ENCODE measurements around the gene FILIP1L. TPM values are rescaled to one million over a fixed set of nuclear protein-coding genes. Genes with fewer than 3 reads are reported as not detected.
A peak's percentile ranks its signal among the peaks of the same experiment; 100 is the strongest.
"Not testable (repeated sequence)": the region's sequence is repeated elsewhere in the genome, so short reads cannot be mapped to it uniquely, and the experiment has no call there.

Gene FILIP1L
- polyA plus RNA-seq, 1 donor = 42.3 TPM

GRCh38 chr3:99861216-99861615 is 253.1 kb downstream of the FILIP1L start:
- no peak for DNase-seq

- no peak for DNase-seq
Observed at GRCh38 chr3:99859825-99860224, 254.5 kb downstream of the FILIP1L start.

- no peak for DNase-seq
Observed at GRCh38 chr3:99858469-99858868, 255.8 kb downstream of the FILIP1L start.

GRCh38 chr3:99857278-99857677 is 257.0 kb downstream of the FILIP1L start:
- no peak for DNase-seq

GRCh38 chr3:99856437-99857220 is 257.7 kb downstream of the FILIP1L start:
- DNase-seq = no peak

- no peak for DNase-seq
Observed at GRCh38 chr3:99855900-99856299, 258.4 kb downstream of the FILIP1L start.

GRCh38 chr3:99854756-99855298 is 259.5 kb downstream of the FILIP1L start:
- DNase-seq = no peak

GRCh38 chr3:99852851-99853250 is 261.4 kb downstream of the FILIP1L start:
- no peak for DNase-seq

GRCh38 chr3:99851955-99852354 is 262.3 kb downstream of the FILIP1L start:
- no peak for DNase-seq

- DNase-seq = no peak
Observed at GRCh38 chr3:99850608-99851007, 263.7 kb downstream of the FILIP1L start.

GRCh38 chr3:99848433-99848832 is 265.9 kb downstream of the FILIP1L start:
- DNase-seq = no peak

- DNase-seq = peak; percentile 68
Observed at GRCh38 chr3:99846477-99847160, 267.7 kb downstream of the FILIP1L start.

GRCh38 chr3:99845999-99846398 is 268.3 kb downstream of the FILIP1L start:
- DNase-seq = no peak

- DNase-seq = no peak
Observed at GRCh38 chr3:99845331-99845730, 269.0 kb downstream of the FILIP1L start.

- DNase-seq = no peak
Observed at GRCh38 chr3:99843590-99844258, 270.6 kb downstream of the FILIP1L start.

GRCh38 chr3:99842826-99843589 is 271.3 kb downstream of the FILIP1L start:
- DNase-seq = peak; percentile 63

GRCh38 chr3:99841949-99842348 is 272.4 kb downstream of the FILIP1L start:
- not testable (repeated sequence) for DNase-seq

- DNase-seq = no peak
Observed at GRCh38 chr3:99839613-99840012, 274.7 kb downstream of the FILIP1L start.

GRCh38 chr3:99838755-99839154 is 275.5 kb downstream of the FILIP1L start:
- DNase-seq = no peak

- DNase-seq = no peak
Observed at GRCh38 chr3:99837715-99838114, 276.6 kb downstream of the FILIP1L start.

GRCh38 chr3:99836681-99837080 is 277.6 kb downstream of the FILIP1L start:
- DNase-seq = no peak

GRCh38 chr3:99834211-99834957 is 279.9 kb downstream of the FILIP1L start:
- no peak for DNase-seq
